Measurements from ENCODE around the gene MAML3.

DNA sequence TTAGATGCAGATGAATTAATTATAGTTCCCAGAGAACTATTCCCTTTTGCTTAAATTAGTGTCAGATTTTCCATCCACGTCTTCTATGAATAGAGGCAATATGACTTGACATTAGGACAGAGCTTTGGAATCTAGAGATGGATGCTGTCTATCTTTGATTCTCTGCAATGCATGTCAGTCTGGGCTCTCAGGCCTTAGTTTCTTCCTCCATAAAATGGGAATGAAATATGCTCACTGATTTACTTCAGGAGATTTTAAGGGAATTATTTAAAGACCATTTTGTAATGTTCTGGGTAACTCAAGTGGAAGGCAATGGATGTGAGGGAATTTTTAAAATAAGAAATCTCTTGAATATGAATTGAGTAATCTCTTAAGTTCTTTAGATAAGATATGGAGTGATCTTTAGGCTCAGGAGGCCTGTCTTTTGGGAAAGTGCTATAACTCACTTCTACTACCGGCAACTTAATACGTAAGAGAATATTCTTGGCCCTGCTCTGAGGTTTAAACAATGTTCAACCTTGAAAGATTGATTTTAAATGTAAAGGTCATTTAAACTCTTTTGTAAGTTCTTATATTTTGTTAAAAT is 459.4 kb downstream of the MAML3 start:
- no peak for TF ChIP-seq POLR2A (IDR thresholded peaks at IDR 0.05; ENCODE audit: low read length)
- TF ChIP-seq GATA1 (IDR thresholded peaks at IDR 0.05; ENCODE audit: low read depth, low read length) = no peak
